IPS-NIHi11 (cell line): ENCODE data around the gene RNF150.

ENCODE experiments used
- DNase-seq: peaks from one replicate; pipeline ENCODE4 v3.0.0; 2012; ENCODE audit warnings: mixed read lengths, low spot score

Gene RNF150

GRCh38 chr4:141023051-141023450 lies 110.2 kb downstream of the RNF150 start:
- DNase-seq: no peak

GRCh38 chr4:141022111-141022695 lies 111.1 kb downstream of the RNF150 start:
- no peak for DNase-seq

- no peak for DNase-seq
These were observed 111.7 kb downstream of the RNF150 start for GRCh38 chr4:141021397-141022110.

- DNase-seq: no peak
These were observed 112.4 kb downstream of the RNF150 start for GRCh38 chr4:141020801-141021261.

- DNase-seq: no peak
These were observed 113.5 kb downstream of the RNF150 start for GRCh38 chr4:141019768-141020167.

DNA sequence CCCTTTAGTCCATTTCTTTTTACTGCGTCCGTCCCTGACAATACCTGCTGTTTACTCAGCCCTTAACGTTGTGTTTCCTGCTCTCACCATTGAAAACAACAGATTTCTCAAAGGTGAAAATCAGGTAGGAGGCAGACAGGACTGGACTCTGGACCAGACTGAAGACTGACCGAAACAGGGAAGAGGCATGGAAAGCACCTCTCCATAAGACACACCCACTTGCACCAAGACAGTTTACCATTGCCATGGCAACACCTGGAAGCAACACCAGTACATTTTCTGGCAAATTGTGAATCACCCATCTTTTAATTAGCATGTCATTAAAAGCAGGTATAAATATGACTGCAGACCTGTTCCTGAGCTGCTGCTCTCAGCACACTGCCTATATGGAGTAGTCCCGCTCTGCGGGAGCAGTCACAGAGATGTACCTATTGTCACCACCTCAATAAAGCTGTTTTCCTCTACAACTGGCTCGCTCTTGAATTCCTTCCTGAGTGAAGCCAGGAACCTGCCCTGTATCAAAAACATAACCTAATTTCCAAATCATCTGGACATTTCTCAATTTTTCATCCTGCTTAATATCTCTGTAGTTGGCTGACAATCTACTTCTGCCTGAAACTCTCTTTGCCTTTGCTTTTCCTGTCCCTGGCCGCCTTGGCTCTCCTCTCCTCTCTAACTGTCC lies 117.0 kb downstream of the RNF150 start:
- no peak for DNase-seq

GRCh38 chr4:141013899-141014298 lies 119.4 kb downstream of the RNF150 start:
- DNase-seq: no peak

DNA sequence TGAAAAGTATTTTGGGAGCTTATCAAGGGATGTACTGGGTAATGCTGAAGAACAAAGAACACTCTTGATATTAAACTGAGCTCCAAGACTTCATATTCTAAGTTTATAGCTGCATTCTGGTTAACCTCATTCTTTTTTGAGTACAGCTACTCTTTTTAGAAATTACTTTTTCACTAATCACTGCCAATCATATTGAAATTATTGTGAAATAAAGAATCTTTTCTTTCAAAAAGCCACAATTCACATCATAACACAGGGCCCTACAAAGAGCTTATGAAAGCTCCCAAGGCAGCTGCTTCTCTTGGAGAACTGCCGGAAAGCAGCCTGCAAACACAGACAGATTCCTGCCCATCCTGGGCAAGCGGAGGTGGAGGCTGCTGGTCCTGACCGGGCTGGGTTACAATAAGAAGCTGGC lies 121.4 kb downstream of the RNF150 start:
- DNase-seq: no peak

GRCh38 chr4:141009931-141010330 lies 123.3 kb downstream of the RNF150 start:
- no peak for DNase-seq

DNA sequence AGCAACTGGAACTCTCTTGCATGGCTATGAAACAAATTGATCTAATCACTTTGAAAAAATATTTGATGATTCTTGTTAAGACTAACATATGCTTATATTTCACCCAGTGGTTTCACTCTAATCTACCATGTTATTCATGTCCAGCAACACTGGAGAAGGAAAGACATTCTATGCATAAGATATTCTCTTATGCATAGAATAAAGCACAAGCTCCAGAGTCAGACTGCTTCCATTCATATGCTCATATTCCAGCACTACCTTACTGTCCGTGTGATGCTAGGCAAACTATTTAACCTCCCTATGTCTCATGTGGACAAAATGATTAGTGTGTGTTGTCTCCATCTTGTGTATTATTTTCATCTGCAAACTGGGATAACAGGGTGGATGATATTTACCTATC lies 124.1 kb downstream of the RNF150 start:
- DNase-seq: no peak

- DNase-seq: no peak
These were observed 126.9 kb downstream of the RNF150 start for GRCh38 chr4:141006242-141006802.

DNA sequence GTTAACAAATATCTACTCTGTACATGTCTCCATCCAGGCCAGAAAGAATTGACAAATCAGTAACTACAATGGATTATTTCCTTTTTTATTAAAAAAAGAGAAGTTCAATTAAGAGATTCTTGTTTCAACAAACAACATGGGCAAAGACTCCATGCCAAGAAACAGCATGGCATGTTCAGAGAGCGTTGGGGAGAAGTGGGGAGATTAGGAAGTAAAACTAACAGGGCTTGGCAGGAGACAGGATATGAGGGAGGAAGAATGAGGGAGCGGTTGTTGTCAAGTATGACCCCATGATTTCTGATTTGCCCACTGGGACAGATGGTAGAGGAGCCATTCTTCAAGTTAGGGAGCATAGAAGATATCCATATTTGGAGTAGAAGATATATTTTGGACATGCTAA lies 128.4 kb downstream of the RNF150 start:
- DNase-seq: no peak

DNA sequence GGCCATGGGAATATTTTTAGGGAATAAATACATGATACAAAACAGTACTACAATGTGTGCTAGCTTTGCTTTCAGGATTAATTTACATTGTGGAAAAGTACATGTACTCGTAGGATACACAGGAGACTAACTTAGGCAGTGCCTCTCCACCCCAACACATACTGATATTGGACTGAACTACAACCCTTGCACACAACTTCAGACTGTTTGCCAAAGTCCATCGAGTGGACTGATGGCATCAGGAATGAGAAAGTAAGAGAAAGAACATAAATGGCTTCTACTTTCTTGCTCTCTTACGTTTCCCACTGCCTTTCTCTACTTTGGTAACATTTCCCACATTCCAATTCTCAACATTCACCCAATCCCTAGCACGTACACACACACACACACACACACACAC lies 130.1 kb downstream of the RNF150 start:
- no peak for DNase-seq

DNA sequence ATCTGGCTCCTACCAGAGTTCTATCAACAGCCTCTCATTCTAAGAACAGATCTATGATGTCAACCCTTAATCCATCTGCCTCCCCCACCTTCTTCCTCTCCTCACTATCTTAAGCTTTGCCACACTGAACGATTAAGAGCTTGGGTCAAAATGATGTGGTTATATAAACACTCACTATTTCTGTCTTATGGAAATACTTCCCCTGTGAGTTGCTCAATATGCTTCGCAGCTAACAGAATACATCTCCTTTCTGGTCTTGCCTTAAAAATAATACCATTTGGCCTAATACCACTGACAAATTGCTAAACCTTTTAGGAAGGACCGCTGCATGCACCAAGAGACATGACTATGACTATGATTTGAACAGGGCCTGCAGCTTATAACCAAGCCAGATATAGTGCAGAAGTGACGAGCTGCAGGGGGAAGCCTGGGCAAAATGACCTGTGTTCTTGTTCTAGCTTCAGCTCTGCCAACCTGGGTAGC lies 130.9 kb downstream of the RNF150 start:
- DNase-seq: no peak

DNA sequence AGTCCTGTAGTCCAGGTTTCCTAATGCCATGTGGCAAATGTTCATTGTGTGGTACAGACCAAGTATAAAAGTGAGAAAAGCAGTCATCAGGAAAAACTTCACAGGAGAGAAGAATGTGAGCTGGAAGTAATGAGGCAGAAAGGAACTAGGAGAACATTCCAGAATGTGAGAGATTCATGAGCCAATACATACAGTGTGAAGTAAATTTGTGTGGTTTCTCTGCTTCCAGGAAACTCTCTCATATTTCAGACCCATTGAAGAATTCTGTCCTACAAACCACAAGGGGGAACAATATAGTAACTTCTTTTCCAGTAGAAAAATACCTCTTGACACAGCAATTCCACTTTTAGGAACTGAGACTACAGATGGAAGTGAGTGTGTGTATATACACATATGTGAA lies 136.5 kb downstream of the RNF150 start:
- DNase-seq: peak; percentile 20

DNA sequence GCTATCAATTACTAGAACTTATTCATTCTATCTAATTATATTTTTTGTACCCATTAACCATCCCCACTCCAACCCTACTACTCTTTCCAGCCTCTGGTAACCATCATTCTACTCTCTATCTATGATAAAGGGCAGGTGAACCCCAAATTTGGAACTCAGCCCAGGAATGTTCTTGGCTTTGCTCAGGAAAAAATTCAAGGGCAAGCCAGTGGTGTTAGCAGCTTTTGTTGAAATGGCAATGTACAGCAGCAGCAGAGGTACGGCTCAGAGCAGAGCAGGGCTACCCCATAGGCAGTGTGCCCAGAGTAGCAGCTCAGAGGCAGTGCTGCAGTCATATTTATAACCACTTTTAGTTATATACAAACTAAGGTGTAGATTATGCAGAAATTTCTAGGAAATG lies 138.2 kb downstream of the RNF150 start:
- DNase-seq: no peak

DNA sequence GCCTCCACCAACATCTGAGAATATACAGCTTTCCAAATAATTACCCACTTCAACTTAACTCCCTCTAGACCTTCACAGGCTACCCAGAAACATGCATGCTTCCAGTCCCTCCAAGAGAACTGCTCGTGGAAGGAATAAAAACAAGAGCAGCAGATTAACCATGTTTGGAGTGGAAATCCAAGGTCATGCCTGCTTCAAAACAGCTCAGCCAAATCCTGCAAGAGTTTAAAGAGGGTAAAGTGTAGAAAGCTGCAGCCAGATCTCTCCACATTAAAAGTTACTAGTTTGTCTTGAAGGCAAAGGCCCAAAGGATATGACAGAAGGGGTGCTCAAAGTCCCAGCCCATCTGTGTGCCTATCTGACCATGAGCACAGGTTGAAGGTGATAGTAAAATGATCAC lies 139.3 kb downstream of the RNF150 start:
- no peak for DNase-seq

GRCh38 chr4:140993370-140993769 lies 139.9 kb downstream of the RNF150 start:
- DNase-seq: no peak

DNA sequence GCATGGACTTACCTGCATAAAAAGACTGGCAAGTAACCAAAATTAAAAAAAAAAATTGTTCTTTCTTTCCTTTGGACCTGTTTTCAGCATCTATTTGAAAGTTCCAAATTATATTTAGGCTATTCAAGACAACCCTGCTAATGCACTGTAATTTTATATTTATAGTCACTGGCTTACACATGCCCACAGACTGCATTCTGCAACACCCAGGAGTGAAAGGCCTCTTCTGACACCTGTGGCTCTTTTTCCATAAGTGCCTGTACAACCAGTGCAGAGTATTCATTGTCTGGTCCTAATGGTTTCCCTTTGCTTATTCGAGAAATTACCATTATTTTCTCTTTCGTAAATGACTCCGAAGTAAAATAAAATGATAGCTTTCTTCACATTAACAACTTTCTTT lies 143.3 kb downstream of the RNF150 start:
- DNase-seq: no peak

DNA sequence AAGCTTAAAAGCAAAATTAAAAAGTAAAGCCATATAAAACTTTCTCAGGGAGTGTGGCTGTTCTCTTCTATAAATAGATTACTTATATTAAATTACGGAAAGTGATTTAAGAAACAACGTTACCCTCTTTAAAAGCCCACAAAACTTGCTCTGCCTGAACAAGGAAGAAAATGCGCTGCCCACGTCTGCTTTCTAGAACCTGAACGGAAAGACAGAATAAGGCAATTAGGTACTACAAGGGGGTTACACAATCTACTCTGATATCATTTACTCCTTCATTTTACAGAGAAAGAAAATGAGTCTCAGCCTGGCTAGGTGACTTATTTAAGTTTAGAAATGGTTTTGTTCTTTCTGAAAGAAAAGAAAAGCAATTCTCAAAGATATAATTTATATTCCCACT lies 147.2 kb downstream of the RNF150 start:
- no peak for DNase-seq

DNA sequence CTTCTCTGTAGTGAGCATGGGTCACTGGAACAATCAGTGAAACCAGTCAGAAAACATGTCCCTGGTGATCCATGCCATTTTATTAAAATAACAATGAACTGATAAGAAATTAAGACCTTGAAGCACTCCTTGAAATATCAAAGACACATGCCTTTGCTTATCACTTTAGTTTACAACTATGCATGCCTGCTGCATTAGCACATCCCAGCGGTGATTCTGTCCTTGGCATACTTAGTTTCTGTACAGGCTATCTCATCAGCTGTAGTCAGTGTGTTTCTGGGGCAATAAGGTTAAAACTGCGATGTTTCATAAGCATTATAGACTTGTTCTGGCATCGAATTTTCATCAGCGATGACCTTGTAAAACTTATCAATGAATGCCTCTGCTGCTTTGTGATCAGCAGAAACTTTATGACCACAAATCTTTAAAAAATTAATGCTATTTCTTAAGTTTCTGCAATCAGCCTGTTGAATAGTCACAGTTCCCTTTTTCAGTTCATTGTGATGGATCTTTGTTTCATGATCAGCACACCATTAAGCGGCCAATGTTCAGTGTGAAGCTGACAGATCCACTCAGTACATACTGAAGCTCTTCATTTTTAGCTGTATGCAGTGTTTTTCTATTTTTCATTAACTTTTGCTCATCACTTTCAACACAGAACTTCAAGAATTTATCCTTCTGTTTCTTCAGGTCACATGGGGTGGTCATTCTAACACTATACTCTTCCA lies 150.5 kb downstream of the RNF150 start:
- DNase-seq: no peak
